Skeletal muscle satellite cell (primary cell): ENCODE results near the gene CAV1.

ENCODE experiments used
- H3K27me3 ChIP-seq: 2 replicates; pipeline ENCODE4 v1.7.0; 2013; ENCODE audit warnings: low read length; ENCODE audit not compliant: control insufficient read depth, insufficient read depth
- H3K36me3 ChIP-seq: 2 replicates; pipeline ENCODE4 v1.7.0; 2013; ENCODE audit warnings: mild to moderate bottlenecking, control low read depth, low read length; ENCODE audit not compliant: insufficient read depth
- H3K4me1 ChIP-seq: 2 replicates; pipeline ENCODE4 v1.7.0; 2013; ENCODE audit warnings: low read length; ENCODE audit not compliant: control insufficient read depth, insufficient read depth
- H3K4me2 ChIP-seq: 2 replicates; pipeline ENCODE4 v1.7.0; 2013; ENCODE audit warnings: mild to moderate bottlenecking, low read length
- H3K4me3 ChIP-seq: 2 replicates; pipeline ENCODE4 v1.7.0; 2013; ENCODE audit warnings: low read length
- H3K9ac ChIP-seq: 2 replicates; pipeline ENCODE4 v1.7.0; 2013; ENCODE audit warnings: mild to moderate bottlenecking, low read depth, low read length, moderate library complexity
- H3K9me3 ChIP-seq: replicated peaks from 2 replicates; pipeline ENCODE4 v1.7.0; 2013; ENCODE audit warnings: mild to moderate bottlenecking, control low read depth, low read length

The CAV1 gene

GRCh38 chr7:116562529-116563121 lies 37.8 kb downstream of the CAV1 start:
- Histone ChIP-seq H3K27me3 (no peaks in the 10 kb centered on the region), H3K9ac (no peak overlapping the region), H3K9me3 (no peaks in the 10 kb centered on the region), H3K4me2 (no peak overlapping the region), H3K4me1 (peaks cover 51% of the 10 kb centered on the region), H3K4me3 (no peak overlapping the region), H3K36me3 (peaks cover 41% of the 10 kb centered on the region)

DNA sequence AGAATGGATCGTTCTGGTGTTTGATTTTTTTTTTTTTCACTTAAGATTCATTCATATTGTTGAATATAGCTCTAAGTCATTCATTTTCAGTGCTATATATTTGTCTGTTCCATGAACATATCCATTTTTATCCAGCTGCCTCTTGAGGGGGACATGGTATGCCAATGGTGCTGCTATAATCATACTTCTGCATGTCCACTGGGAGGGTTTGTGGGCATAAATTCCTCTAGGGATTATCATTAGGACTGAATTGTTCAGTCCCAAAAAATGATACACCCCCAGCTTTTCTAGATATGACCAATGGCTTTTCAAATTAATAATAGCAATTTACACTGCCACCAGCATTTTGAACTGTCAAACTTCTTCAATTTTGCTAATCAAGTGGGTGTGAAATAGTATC lies 41.1 kb downstream of the CAV1 start:
- H3K4me1 ChIP-seq, result peaks cover 56% of the 10 kb centered on the region
- H3K4me3 ChIP-seq, result peak overlapping the region; percentile 32
- H3K9ac ChIP-seq, result peak overlapping the region; percentile 57
- no peaks in the 10 kb centered on the region for H3K27me3 ChIP-seq
- H3K36me3 ChIP-seq, result peaks cover 9% of the 10 kb centered on the region
- no peaks in the 10 kb centered on the region for H3K9me3 ChIP-seq
- peak overlapping the region; percentile 48 for H3K4me2 ChIP-seq

DNA sequence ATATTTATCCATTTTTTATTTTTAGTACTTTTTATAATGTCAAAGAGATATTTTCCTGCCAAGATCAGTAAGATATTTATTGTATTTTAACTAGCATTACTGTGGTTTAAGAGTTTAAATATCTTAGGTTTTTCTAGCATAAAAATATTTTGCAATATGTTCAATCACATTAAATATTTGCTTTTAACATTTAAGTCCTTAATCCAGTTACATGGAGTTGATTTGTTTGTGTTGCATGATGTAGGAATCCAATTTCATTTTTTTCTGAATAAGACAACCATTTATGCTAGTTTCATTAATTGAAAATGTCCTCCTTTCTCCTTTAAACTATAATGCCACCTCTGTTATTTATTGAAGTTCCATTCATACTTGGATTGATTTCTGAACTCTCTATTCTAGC lies 41.8 kb downstream of the CAV1 start:
- Histone ChIP-seq H3K36me3 (peaks cover 4% of the 10 kb centered on the region), H3K9me3 (no peaks in the 10 kb centered on the region), H3K27me3 (no peaks in the 10 kb centered on the region), H3K4me1 (peaks cover 63% of the 10 kb centered on the region), H3K4me2 (peak overlapping the region; percentile 48), H3K9ac (peak overlapping the region; percentile 57), H3K4me3 (no peak overlapping the region)

GRCh38 chr7:116569737-116570136 lies 44.9 kb downstream of the CAV1 start:
- Histone ChIP-seq H3K4me2 (peak overlapping the region; percentile 48), H3K27me3 (no peaks in the 10 kb centered on the region), H3K4me1 (peaks cover 84% of the 10 kb centered on the region), H3K36me3 (no peaks in the 10 kb centered on the region), H3K4me3 (peak overlapping the region; percentile 6), H3K9ac (peak overlapping the region; percentile 76), H3K9me3 (no peaks in the 10 kb centered on the region)

GRCh38 chr7:116570306-116570705 lies 45.5 kb downstream of the CAV1 start:
- peaks cover 86% of the 10 kb centered on the region for H3K4me1 ChIP-seq
- peak overlapping the region; percentile 6 for H3K4me3 ChIP-seq
- H3K9ac ChIP-seq, result peak overlapping the region; percentile 76

DNA sequence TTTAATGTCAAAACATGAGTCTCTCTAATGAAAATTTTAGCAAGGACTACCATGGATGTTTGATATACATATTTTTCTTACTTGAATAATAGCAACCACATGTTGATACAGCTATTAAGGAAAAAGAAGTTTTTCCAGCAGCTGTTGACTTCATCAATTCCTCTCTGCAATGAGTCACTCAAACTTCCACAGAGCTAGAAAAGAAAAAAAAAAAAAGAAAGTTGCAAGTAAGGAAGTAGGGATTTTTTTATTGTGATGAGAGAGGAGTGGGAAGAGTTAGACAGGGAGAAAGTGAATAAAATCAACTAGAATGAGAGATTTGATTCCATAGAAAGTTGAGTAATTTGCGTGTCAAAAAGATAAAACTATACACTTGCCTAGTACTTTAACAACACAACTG lies 46.2 kb downstream of the CAV1 start:
- Histone ChIP-seq H3K27me3 (no peaks in the 10 kb centered on the region), H3K4me3 (no peak overlapping the region), H3K4me1 (peaks cover 88% of the 10 kb centered on the region), H3K4me2 (peak overlapping the region; percentile 53), H3K36me3 (no peaks in the 10 kb centered on the region), H3K9ac (peak overlapping the region; percentile 76), H3K9me3 (no peaks in the 10 kb centered on the region)

More at GRCh38 chr7:116570306-116570705, 45.5 kb downstream of the CAV1 start:
- no peaks in the 10 kb centered on the region for H3K36me3 ChIP-seq
- no peaks in the 10 kb centered on the region for H3K27me3 ChIP-seq
- no peaks in the 10 kb centered on the region for H3K9me3 ChIP-seq
- peak overlapping the region; percentile 48 for H3K4me2 ChIP-seq

DNA sequence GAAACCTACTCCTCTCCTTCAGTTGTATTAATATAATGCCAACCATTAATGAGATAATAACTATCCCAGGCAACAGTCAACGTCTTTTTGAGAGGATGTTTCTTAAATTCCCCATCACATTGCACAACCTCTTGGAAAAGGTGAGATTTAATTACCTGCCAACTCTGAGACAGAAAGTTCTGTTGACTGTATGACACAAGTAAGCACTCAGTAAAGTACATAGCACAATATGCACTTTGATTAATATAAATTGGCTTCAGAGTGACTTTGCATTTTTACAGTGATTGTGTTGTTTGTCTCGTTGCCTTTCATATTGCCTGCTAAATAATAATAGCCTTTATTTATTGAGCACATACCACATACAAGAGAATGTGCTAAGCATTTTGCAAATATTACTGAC lies 46.7 kb downstream of the CAV1 start:
- H3K4me1 ChIP-seq, result peaks cover 88% of the 10 kb centered on the region
- H3K27me3 ChIP-seq, result no peaks in the 10 kb centered on the region
- no peaks in the 10 kb centered on the region for H3K36me3 ChIP-seq
- peak overlapping the region; percentile 53 for H3K4me2 ChIP-seq
- H3K9ac ChIP-seq, result peak overlapping the region; percentile 74
- H3K4me3 ChIP-seq, result no peak overlapping the region
- no peaks in the 10 kb centered on the region for H3K9me3 ChIP-seq

DNA sequence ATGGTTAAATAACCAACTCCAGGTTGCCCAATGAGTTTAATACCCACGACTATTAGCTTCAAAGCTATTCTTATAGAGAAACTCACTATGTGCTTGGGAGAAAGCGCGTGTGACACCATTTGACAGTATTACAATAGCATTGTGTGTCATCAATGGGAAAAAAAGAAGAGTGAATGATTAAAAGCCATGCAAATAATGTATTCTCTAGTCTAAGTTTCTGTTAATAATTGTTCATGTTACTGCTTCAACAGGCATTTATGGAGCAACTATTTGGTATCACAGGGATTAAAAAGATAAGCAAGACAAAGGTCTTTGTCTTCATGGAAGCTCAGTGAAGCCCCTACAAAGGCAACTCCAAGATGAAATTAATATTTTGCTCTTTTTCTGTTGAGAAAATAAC lies 47.2 kb downstream of the CAV1 start:
- H3K4me1 ChIP-seq, result peaks cover 86% of the 10 kb centered on the region
- no peaks in the 10 kb centered on the region for H3K9me3 ChIP-seq
- no peaks in the 10 kb centered on the region for H3K36me3 ChIP-seq
- no peaks in the 10 kb centered on the region for H3K27me3 ChIP-seq
- H3K4me3 ChIP-seq, result no peak overlapping the region
- peak overlapping the region; percentile 53 for H3K4me2 ChIP-seq
- H3K9ac ChIP-seq, result peak overlapping the region; percentile 74

- Histone ChIP-seq H3K27me3 (no peaks in the 10 kb centered on the region), H3K4me2 (no peak overlapping the region), H3K4me3 (no peak overlapping the region), H3K4me1 (peaks cover 93% of the 10 kb centered on the region), H3K9ac (peak overlapping the region; percentile 33), H3K9me3 (no peaks in the 10 kb centered on the region), H3K36me3 (no peaks in the 10 kb centered on the region)
Observed at GRCh38 chr7:116573541-116573940, 48.7 kb downstream of the CAV1 start.

DNA sequence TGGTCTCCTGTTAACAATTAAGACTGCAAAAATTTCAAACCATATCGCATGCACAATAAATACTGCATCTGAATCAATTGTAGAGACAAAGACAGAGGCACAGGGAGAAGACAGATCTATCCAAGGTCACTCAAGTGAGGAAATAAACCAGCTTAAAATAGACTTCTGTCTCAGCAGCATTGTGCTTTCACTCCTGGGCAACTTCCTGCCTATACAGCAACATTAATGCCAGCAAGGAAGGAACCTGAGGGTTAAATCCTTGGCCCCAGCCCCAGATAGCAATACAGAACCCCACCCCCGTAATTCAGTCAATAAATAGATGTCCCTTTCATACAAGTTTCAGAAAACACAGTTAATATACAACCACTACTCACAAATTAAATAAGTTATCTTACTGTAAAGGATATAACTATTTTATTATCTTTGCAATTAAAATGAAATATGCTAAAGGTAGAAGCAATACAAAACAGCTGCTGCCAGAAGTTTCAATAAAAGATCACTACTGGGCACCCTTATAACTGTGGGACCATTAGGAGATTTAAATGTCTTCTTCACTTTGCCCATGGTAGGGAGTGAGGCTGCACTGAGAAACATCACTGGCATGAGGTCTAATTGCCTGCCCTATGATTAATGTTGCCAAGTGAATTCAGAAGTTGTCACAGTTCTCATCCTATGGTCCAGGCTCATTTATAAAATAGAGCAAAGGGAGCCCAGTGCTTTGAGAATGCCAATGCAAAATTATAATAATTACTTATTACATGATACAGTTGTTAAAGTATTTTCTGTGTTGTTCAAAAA lies 49.4 kb downstream of the CAV1 start:
- Histone ChIP-seq H3K9ac (peak overlapping the region; percentile 33), H3K36me3 (no peaks in the 10 kb centered on the region), H3K27me3 (no peaks in the 10 kb centered on the region), H3K4me1 (peaks cover 91% of the 10 kb centered on the region), H3K4me3 (no peak overlapping the region), H3K9me3 (no peaks in the 10 kb centered on the region), H3K4me2 (no peak overlapping the region)

GRCh38 chr7:116575853-116576252 lies 51.0 kb downstream of the CAV1 start:
- H3K9me3 ChIP-seq, result no peaks in the 10 kb centered on the region
- no peak overlapping the region for H3K4me3 ChIP-seq
- H3K27me3 ChIP-seq, result no peaks in the 10 kb centered on the region
- H3K36me3 ChIP-seq, result no peaks in the 10 kb centered on the region
- H3K4me1 ChIP-seq, result peaks cover 77% of the 10 kb centered on the region
- H3K4me2 ChIP-seq, result no peak overlapping the region
- H3K9ac ChIP-seq, result peak overlapping the region; percentile 73
